CD4-positive, alpha-beta T cell treated with Interleukin-15 for 4 hours (primary cell): ENCODE data around the gene NDUFS2.
"Not testable (repeated sequence)": the region's sequence is repeated elsewhere in the genome, so short reads cannot be mapped to it uniquely, and the experiment has no call there.

ENCODE experiments used
- DNase-seq: peaks from one replicate; pipeline ENCODE4 v3.0.0-alpha.2; 2020; ENCODE audit warnings: low spot score

NDUFS2 gene

GRCh38 chr1:161255302-161255701, 53.1 kb downstream of the NDUFS2 start:
- DNase-seq: not testable (repeated sequence)

- not testable (repeated sequence) for DNase-seq
Observed at GRCh38 chr1:161255955-161256520, 53.9 kb downstream of the NDUFS2 start.

- DNase-seq: not testable (repeated sequence)
Observed at GRCh38 chr1:161257109-161257508, 54.9 kb downstream of the NDUFS2 start.

GRCh38 chr1:161258439-161259344, 56.5 kb downstream of the NDUFS2 start, which contains the start of gene PCP4L1:
PCP4L1 (plus strand) TSS chr1:161258745; CDS start chr1:161258975, 230 bp downstream.
- peak; percentile 6 for DNase-seq

GRCh38 chr1:161259345-161259702, 57.2 kb downstream of the NDUFS2 start:
- no peak for DNase-seq

GRCh38 chr1:161259765-161260164, 57.6 kb downstream of the NDUFS2 start:
- DNase-seq: no peak

- no peak for DNase-seq
Observed at GRCh38 chr1:161260376-161261260, 58.5 kb downstream of the NDUFS2 start.

GRCh38 chr1:161261261-161262235, 59.4 kb downstream of the NDUFS2 start:
- no peak for DNase-seq
